Large intestine (tissue), 3 donors: Measurements from ENCODE around the gene NIPSNAP3A. TPM values are rescaled to one million over a fixed set of nuclear protein-coding genes. Genes with fewer than 3 reads are reported as not detected.
"Not testable (repeated sequence)": the region's sequence is repeated elsewhere in the genome, so short reads cannot be mapped to it uniquely, and the experiment has no call there.

Source experiments
- DNase-seq, 2 donors: peaks; one replicate each; pipeline versions ENCODE4 v3.0.0 to v3.0.0-alpha.2; 2013
- H3K27ac ChIP-seq: one replicate; pipeline ENCODE4 v1.5.1; 2013; ENCODE audit warnings: low read length
- H3K27me3 ChIP-seq: 2 replicates; pipeline ENCODE4 v1.6.1; 2013; ENCODE audit warnings: low read length; ENCODE audit not compliant: control insufficient read depth, insufficient read depth
- H3K36me3 ChIP-seq: 2 replicates; pipeline ENCODE4 v1.6.1; 2013; ENCODE audit warnings: low read length; ENCODE audit not compliant: control insufficient read depth, insufficient read depth
- H3K4me1 ChIP-seq: one replicate; pipeline ENCODE4 v1.6.1; 2013; ENCODE audit warnings: low read length; ENCODE audit not compliant: control insufficient read depth, insufficient read depth
- H3K4me3 ChIP-seq: one replicate; pipeline ENCODE4 v1.5.1; 2013; ENCODE audit warnings: low read length
- H3K9me3 ChIP-seq: one replicate; pipeline ENCODE4 v1.6.1; 2013; ENCODE audit warnings: mild to moderate bottlenecking, low read depth, low read length, moderate library complexity; ENCODE audit not compliant: control insufficient read depth
- WGBS: methylation state at CpG from one replicate; pipeline ENCODE4 v1.1.5; 2013; ENCODE audit warnings: low lambda C conversion rate; ENCODE audit not compliant: insufficient coverage; 5-methylcytosine and 5-hydroxymethylcytosine counted together
- polyA plus RNA-seq: library from polyadenylated mRNA; unstranded; fragments of 120-200 nt; gene quantifications from one replicate; pipeline ENCODE4 v1.2.1, GENCODE V29; 2013

The NIPSNAP3A gene
- polyA plus RNA-seq, 1 donor = 48.8 TPM

DNA sequence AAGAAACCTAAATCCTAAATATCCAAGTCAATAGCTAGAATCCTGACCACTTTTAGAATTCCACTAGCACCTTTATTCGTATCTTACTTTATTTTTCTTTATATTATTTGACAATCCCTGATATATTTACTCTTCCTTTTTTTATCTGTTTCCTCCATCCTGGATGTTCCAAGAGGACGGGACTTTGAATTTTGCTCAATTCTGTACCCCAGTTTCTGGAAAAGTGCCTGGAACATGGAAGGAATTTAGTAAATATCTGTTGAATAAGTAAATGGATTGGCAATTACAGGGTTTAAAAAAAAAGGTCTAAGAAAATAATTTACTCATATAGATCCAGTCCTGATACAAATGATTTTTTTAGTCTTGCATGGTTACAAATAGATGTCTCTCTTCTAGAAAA, 1.2 kb upstream of the NIPSNAP3A start:
- H3K9me3 ChIP-seq = no peaks in the 10 kb centered on the region
- H3K27ac ChIP-seq = no peak overlapping the region
- 62% methylated on average over 2 of the region's 2 CpGs for WGBS
- DNase-seq = no peak
- no peaks in the 10 kb centered on the region for H3K27me3 ChIP-seq
- H3K4me3 ChIP-seq = no peak overlapping the region
- no peaks in the 10 kb centered on the region for H3K36me3 ChIP-seq
- peaks cover 3% of the 10 kb centered on the region for H3K4me1 ChIP-seq

GRCh38 chr9:104746798-104747197, 685 bp upstream of the NIPSNAP3A start:
- H3K36me3 ChIP-seq = no peaks in the 10 kb centered on the region
- peaks cover 3% of the 10 kb centered on the region for H3K4me1 ChIP-seq
- H3K9me3 ChIP-seq = no peaks in the 10 kb centered on the region
- no peak for DNase-seq
- WGBS = no CpG with 5 or more reads among the region's 1 CpG
- H3K27ac ChIP-seq = peak overlapping the region; percentile 98
- H3K4me3 ChIP-seq = peak overlapping the region; percentile 96
- no peaks in the 10 kb centered on the region for H3K27me3 ChIP-seq

DNA sequence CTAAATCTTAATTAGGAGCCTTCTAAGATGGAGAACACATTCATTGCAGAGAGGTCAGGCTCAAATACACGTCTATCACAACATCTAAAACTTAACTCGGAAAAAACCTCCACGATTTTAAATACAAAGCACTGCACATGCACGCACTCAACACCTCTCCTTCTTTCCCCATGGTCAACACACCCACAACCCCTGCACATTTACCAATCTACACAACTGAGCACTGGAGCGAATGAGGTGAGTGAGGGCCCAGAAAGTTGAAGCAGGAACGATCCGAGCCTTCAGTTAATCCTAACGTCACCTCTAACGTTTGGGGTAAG, 278 bp upstream of the NIPSNAP3A start:
- peaks cover 3% of the 10 kb centered on the region for H3K4me1 ChIP-seq
- H3K4me3 ChIP-seq = peak overlapping the region; percentile 96
- H3K9me3 ChIP-seq = no peaks in the 10 kb centered on the region
- no peaks in the 10 kb centered on the region for H3K27me3 ChIP-seq
- peak overlapping the region; percentile 98 for H3K27ac ChIP-seq
- no peak for DNase-seq
- WGBS = no CpG with 5 or more reads among the region's 9 CpGs
- H3K36me3 ChIP-seq = no peaks in the 10 kb centered on the region

GRCh38 chr9:104748359-104749031, 1.0 kb downstream of the NIPSNAP3A start:
- DNase-seq = peak; percentile 10 to 57
- Histone ChIP-seq H3K4me3 (peak overlapping the region; percentile 96), H3K36me3 (peaks cover 4% of the 10 kb centered on the region), H3K9me3 (no peaks in the 10 kb centered on the region), H3K4me1 (peaks cover 3% of the 10 kb centered on the region), H3K27me3 (no peaks in the 10 kb centered on the region), H3K27ac (peak overlapping the region; percentile 98)
- WGBS = 0% methylated on average over 2 of the region's 19 CpGs

DNA sequence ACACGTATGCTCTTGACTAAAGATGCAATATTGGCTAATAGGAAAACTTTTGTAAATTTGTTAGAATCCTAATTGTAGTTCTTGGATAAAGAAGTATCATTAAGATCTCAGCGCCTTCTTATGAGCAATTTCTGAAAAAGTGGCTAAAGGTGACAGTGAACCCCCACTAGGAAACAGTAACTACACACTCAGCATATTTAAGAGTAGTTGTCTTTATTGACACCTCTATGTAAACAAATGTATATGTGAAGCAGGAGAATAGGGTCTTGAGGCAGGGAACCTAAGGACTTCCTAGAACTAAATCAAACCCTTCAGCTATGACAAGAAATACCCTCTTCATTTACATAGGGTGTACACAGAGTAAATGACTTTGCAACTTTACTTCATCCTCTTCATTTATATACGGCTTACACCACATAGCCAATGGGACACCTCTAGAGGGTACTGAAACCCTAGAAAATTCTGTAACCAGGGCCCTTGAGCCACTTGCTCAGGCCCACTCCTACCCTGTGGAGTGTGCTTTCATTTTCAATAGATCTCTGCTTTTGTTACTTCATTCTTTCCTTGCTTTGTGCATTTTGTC, 2.8 kb downstream of the NIPSNAP3A start:
- H3K4me1 ChIP-seq = peaks cover 3% of the 10 kb centered on the region
- no peaks in the 10 kb centered on the region for H3K9me3 ChIP-seq
- DNase-seq = no peak
- H3K27ac ChIP-seq = no peak overlapping the region
- no peak overlapping the region for H3K4me3 ChIP-seq
- 92% methylated on average over 2 of the region's 3 CpGs for whole genome bisulfite sequencing
- H3K36me3 ChIP-seq = peaks cover 13% of the 10 kb centered on the region
- no peaks in the 10 kb centered on the region for H3K27me3 ChIP-seq

DNA sequence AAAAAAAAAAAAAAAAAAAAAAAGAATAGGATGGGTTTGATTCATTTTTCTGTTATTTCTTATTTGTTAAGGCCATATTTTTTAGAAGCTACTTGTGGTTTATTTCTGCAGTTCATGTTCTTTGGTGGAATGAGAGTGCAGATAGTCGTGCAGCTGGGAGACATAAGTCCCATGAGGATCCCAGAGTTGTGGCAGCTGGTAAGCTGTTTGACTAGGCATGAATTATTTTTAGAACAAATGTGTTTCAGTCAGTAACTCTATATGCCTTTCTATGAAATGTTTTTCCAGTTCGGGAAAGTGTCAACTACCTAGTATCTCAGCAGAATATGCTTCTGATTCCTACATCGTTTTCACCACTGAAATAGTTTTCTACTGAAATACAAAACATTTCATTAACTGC, 11.5 kb downstream of the NIPSNAP3A start:
- Histone ChIP-seq H3K36me3 (peaks cover 12% of the 10 kb centered on the region), H3K27ac (no peak overlapping the region), H3K4me1 (no peaks in the 10 kb centered on the region), H3K9me3 (no peaks in the 10 kb centered on the region), H3K27me3 (no peaks in the 10 kb centered on the region), H3K4me3 (no peak overlapping the region)
- no peak for DNase-seq
- no CpG with 5 or more reads among the region's 3 CpGs for WGBS

- no peak overlapping the region for H3K27ac ChIP-seq
- WGBS = 100% methylated on average over 1 of the region's 5 CpGs
- no peaks in the 10 kb centered on the region for H3K36me3 ChIP-seq
- H3K4me1 ChIP-seq = no peaks in the 10 kb centered on the region
- no peaks in the 10 kb centered on the region for H3K9me3 ChIP-seq
- no peaks in the 10 kb centered on the region for H3K27me3 ChIP-seq
- H3K4me3 ChIP-seq = no peak overlapping the region
- DNase-seq = no peak
Measured at GRCh38 chr9:104765138-104765537, 17.7 kb downstream of the NIPSNAP3A start.

- Histone ChIP-seq H3K4me1 (no peaks in the 10 kb centered on the region), H3K9me3 (no peaks in the 10 kb centered on the region), H3K27ac (no peak overlapping the region), H3K4me3 (no peak overlapping the region), H3K27me3 (no peaks in the 10 kb centered on the region), H3K36me3 (no peaks in the 10 kb centered on the region)
- WGBS = 60% methylated on average over 1 of the region's 7 CpGs
- no peak for DNase-seq
Measured at GRCh38 chr9:104766025-104766424, 18.5 kb downstream of the NIPSNAP3A start.

- WGBS = 100% methylated on average over 1 of the region's 3 CpGs
- no peak overlapping the region for H3K4me3 ChIP-seq
- H3K27me3 ChIP-seq = no peaks in the 10 kb centered on the region
- no peaks in the 10 kb centered on the region for H3K36me3 ChIP-seq
- DNase-seq = no peak
- no peaks in the 10 kb centered on the region for H3K9me3 ChIP-seq
- no peak overlapping the region for H3K27ac ChIP-seq
- H3K4me1 ChIP-seq = no peaks in the 10 kb centered on the region
Measured at GRCh38 chr9:104767507-104767906, 20.0 kb downstream of the NIPSNAP3A start.

- H3K9me3 ChIP-seq = not testable (repeated sequence)
Measured at GRCh38 chr9:104769029-104769428, 21.5 kb downstream of the NIPSNAP3A start.

DNA sequence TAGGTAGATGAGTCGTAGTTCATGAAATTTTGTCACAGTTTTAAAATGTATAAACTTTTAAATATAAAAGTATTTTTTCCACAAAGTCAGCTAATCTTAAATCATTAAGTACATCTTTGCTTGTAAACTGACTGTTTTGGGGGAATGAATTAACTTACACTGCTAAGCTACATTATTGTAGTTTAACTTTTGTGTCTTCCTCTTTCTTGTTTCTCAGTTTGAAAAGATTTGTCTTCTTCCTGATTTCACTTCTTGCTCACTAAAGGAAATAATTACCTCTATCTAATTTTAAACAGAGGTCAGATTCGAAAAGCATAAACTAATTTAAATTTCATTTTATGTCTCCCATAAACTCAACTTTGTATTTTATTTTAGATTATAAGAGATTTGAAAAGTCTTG, 22.2 kb downstream of the NIPSNAP3A start:
- Histone ChIP-seq H3K4me1 (no peaks in the 10 kb centered on the region), H3K27ac (no peak overlapping the region), H3K36me3 (no peaks in the 10 kb centered on the region), H3K9me3 (no peaks in the 10 kb centered on the region), H3K27me3 (no peaks in the 10 kb centered on the region), H3K4me3 (no peak overlapping the region)
- WGBS = 78% methylated on average over 1 of the region's 2 CpGs
- no peak for DNase-seq

More at GRCh38 chr9:104769029-104769428, 21.5 kb downstream of the NIPSNAP3A start:
- H3K36me3 ChIP-seq, H3K4me1 ChIP-seq, DNase-seq, H3K27ac ChIP-seq, H3K4me3 ChIP-seq, H3K27me3 ChIP-seq: not testable (repeated sequence)
- no CpG with 5 or more reads among the region's 12 CpGs for WGBS
